Neural progenitor cell (in vitro differentiated cells): ENCODE measurements around the gene SLC6A14.

Experiments
- EZH2 ChIP-seq: fragments of 200-600 bp; sonication (generic); IDR thresholded peaks from 2 replicates; pipeline ENCODE4 v1.6.1; 2017; ENCODE audit warnings: antibody characterized with exemption, mild to moderate bottlenecking, moderate library complexity
- EZH2phosphoT487 ChIP-seq: fragments of 200-600 bp; sonication (generic); IDR thresholded peaks from 2 replicates; pipeline ENCODE4 v1.6.1; 2017; ENCODE audit warnings: antibody characterized with exemption
- TF ChIP-seq, protein P1 (sequence below): fragments of 200-600 bp; sonication (generic); IDR thresholded peaks from 2 replicates; pipeline ENCODE4 v1.5.1; 2017; ENCODE audit warnings: antibody characterized with exemption, mild to moderate bottlenecking

- TF ChIP-seq, protein P1, sequence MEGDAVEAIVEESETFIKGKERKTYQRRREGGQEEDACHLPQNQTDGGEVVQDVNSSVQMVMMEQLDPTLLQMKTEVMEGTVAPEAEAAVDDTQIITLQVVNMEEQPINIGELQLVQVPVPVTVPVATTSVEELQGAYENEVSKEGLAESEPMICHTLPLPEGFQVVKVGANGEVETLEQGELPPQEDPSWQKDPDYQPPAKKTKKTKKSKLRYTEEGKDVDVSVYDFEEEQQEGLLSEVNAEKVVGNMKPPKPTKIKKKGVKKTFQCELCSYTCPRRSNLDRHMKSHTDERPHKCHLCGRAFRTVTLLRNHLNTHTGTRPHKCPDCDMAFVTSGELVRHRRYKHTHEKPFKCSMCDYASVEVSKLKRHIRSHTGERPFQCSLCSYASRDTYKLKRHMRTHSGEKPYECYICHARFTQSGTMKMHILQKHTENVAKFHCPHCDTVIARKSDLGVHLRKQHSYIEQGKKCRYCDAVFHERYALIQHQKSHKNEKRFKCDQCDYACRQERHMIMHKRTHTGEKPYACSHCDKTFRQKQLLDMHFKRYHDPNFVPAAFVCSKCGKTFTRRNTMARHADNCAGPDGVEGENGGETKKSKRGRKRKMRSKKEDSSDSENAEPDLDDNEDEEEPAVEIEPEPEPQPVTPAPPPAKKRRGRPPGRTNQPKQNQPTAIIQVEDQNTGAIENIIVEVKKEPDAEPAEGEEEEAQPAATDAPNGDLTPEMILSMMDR: no peak
- TF ChIP-seq EZH2 (no peak), EZH2phosphoT487 (no peak)
These were observed 18.4 kb upstream of the SLC6A14 start for GRCh38 chrX:116417968-116418367.
